K562 (cell line): ENCODE measurements around the gene B4GALT5. TPM values are rescaled to one million over a fixed set of nuclear protein-coding genes. Genes with fewer than 3 reads are reported as not detected.
A peak's percentile ranks its signal among the peaks of the same experiment; 100 is the strongest.

ENCODE experiments used
- ATAC-seq: fragments of 200-7000 bp; cut with Tn5 transposase; 3 replicates; pipeline ENCODE4 v1.9.1; 2020; ENCODE audit warnings: moderate library complexity
- BruUV-seq: library from RNA; stranded (reverse); fragments of 400-500 nt; replicated peaks from 2 replicates; lab custom pipeline; 2021; lab: Mats Ljungman, UMichigan
- CTCF ChIA-PET: fragments of 300-600 bp; formaldehyde crosslinking; extraction: SDS; loops from one replicate; lab custom pipeline; 2021; ENCODE audit warnings: low intra/inter-chr PET ratio; lab: Yijun Ruan, JAX
- POLR2A ChIA-PET: fragments of 300-600, 350-650 bp; sonication (Branson Sonifier 250); formaldehyde crosslinking; extraction: SDS; loops from one replicate; lab custom pipeline; 2021; ENCODE audit warnings: antibody characterized with exemption, inconsistent platforms; lab: Yijun Ruan, JAX
- DNase-seq, 4 experiments: peaks; one replicate each; pipeline versions ENCODE4 v3.0.0 to v3.0.0-alpha.2; 2011 to 2018; ENCODE audit warnings: low spot score in 3 of 4, mixed read lengths in 3 of 4; ENCODE audit errors: extremely low read depth in 1 of 4
- FAIRE-seq: peaks from 2 replicates; lab custom pipeline; 2011; peaks lifted over from hg19 to GRCh38; lab: Jason Lieb, UNC
- H2AFZ ChIP-seq: 2 replicates; pipeline ENCODE4 v1.6.0; 2011; ENCODE audit warnings: low read depth, low read length, control low read depth, inconsistent platforms
- H3K27ac ChIP-seq: fragments of 200-600 bp; 3 replicates; pipeline ENCODE4 v1.8.0; 2011; ENCODE audit warnings: low read depth, mild to moderate bottlenecking, control low read depth, inconsistent platforms, low read length, moderate library complexity, mixed read lengths; ENCODE audit errors: extremely low read depth
- H3K27me3 ChIP-seq, 2 experiments: fragments of 300-600 bp in 1 of 2; 2 replicates in 1 of 2; 3 replicates in 1 of 2; pipeline versions ENCODE4 v1.6.0 to v1.8.0; 2011; ENCODE audit warnings: inconsistent platforms in 2 of 2, low read length in 2 of 2, mild to moderate bottlenecking in 1 of 2, mixed read lengths in 1 of 2, moderate library complexity in 1 of 2; ENCODE audit not compliant: control insufficient read depth in 2 of 2, insufficient read depth in 2 of 2
- H3K36me3 ChIP-seq: fragments of 300-600 bp; 3 replicates; pipeline ENCODE4 v1.8.0; 2011; ENCODE audit warnings: mild to moderate bottlenecking, low read length, inconsistent platforms; ENCODE audit not compliant: control insufficient read depth, insufficient read depth
- H3K4me1 ChIP-seq, 2 experiments: fragments of 200-600 bp in 1 of 2; replicated peaks in 1 of 2; 2 replicates in 1 of 2; 3 replicates in 1 of 2; pipeline versions ENCODE4 v1.5.1 to v1.8.0; 2011; ENCODE audit warnings: inconsistent platforms in 2 of 2, low read length in 2 of 2, mild to moderate bottlenecking in 1 of 2, mixed read lengths in 1 of 2, moderate library complexity in 1 of 2; ENCODE audit not compliant: control insufficient read depth in 2 of 2, insufficient read depth in 2 of 2
- H3K4me2 ChIP-seq: 2 replicates; pipeline ENCODE4 v1.6.1; 2011; ENCODE audit warnings: low read length, control low read depth, inconsistent platforms, mixed read lengths; ENCODE audit not compliant: insufficient read depth
- H3K4me3 ChIP-seq: fragments of 200-600 bp; sonication (generic), shearing (Covaris generic); 2 replicates; pipeline ENCODE4 v1.5.1; 2016; ENCODE audit warnings: control low read depth, inconsistent platforms
- H3K79me2 ChIP-seq: fragments of 200-600 bp; 3 replicates; pipeline ENCODE4 v1.8.0; 2011; ENCODE audit warnings: low read length, inconsistent platforms; ENCODE audit not compliant: control insufficient read depth, insufficient read depth
- H3K9ac ChIP-seq, 2 experiments: 2 replicates each; pipeline versions ENCODE4 v1.6.0 to v1.6.1; 2011; ENCODE audit warnings: low read depth in 2 of 2, low read length in 2 of 2, control low read depth in 1 of 2, inconsistent platforms in 1 of 2, mild to moderate bottlenecking in 1 of 2, mixed read lengths in 1 of 2; ENCODE audit not compliant: insufficient read depth in 1 of 2
- H3K9me1 ChIP-seq: one replicate; pipeline ENCODE4 v1.6.0; 2011; ENCODE audit warnings: inconsistent platforms, mild to moderate bottlenecking, low read length, moderate library complexity; ENCODE audit not compliant: control insufficient read depth, insufficient read depth
- H3K9me3 ChIP-seq: replicated peaks from 2 replicates; pipeline ENCODE4 v1.5.1; 2011; ENCODE audit warnings: low read depth, low read length, inconsistent platforms; ENCODE audit not compliant: control insufficient read depth, insufficient read depth
- H4K20me1 ChIP-seq: replicated peaks from 2 replicates; pipeline ENCODE4 v1.6.1; 2011; ENCODE audit warnings: low read length, inconsistent platforms, mixed read lengths; ENCODE audit not compliant: control insufficient read depth, insufficient read depth
- LARP7 ChIP-seq: fragments of 450-650 bp; IDR thresholded peaks from 2 replicates; pipeline ENCODE4 v1.6.1; 2016
- TRIM24 ChIP-seq, 2 experiments: fragments of 450-650 bp; IDR thresholded peaks; 2 replicates each; pipeline ENCODE4 v1.6.1; 2016
- ZFX ChIP-seq: sonication (generic); formaldehyde crosslinking; IDR thresholded peaks from 2 replicates; pipeline ENCODE4 v1.8.0; 2022; ENCODE audit warnings: mild to moderate bottlenecking, missing genetic modification reagents, moderate library complexity
- WGBS: fragments of 100-300 bp; shearing (Covaris generic); methylation state at CpG from one replicate; pipeline ENCODE4 v1.1.6; 2016; ENCODE audit warnings: low coverage, mixed read lengths; ENCODE audit not compliant: insufficient coverage; ENCODE audit errors: missing lambda C conversion rate; 5-methylcytosine and 5-hydroxymethylcytosine counted together
- in situ Hi-C: fragments of 300-500 bp; cut with MboI; formaldehyde crosslinking; loops from 4 replicates; pipeline ENCODE4 v1.15.0; 2018; ENCODE audit warnings: inconsistent platforms, mixed read lengths
- intact Hi-C: fragments of 100-400 bp; cut with micrococcal nuclease; formaldehyde crosslinking; loops from 2 replicates; pipeline ENCODE4 v1.14.2; 2022
- polyA plus RNA-seq, 8 experiments: library from polyadenylated mRNA; depleted of rRNA in 4 of 8; stranded (reverse) in 5 of 8; unstranded in 3 of 8; fragments of >200 nt; fragmentation: Nextera tagmentation in 2 of 8; fragmentation: Illumina TruSeq in 1 of 8; extraction: Ambion mirVana in 2 of 8; extraction: Trizol in 1 of 8; gene quantifications; 2 replicates each; pipeline versions ENCODE4 v1.2.1 to v1.2.3, GENCODE V29; 2011 to 2014; ENCODE audit warnings: inconsistent platforms in 1 of 8, missing spikeins in 1 of 8
- total RNA-seq, 7 experiments: library from RNA; depleted of rRNA in 6 of 7; stranded (reverse); fragments of >200 nt in 6 of 7; fragmentation: Illumina TruSeq in 2 of 7; extraction: Trizol in 2 of 7; gene quantifications; 2 replicates each; pipeline versions ENCODE4 v1.2.1 to v1.2.3, GENCODE V29; 2011 to 2021; ENCODE audit warnings: low replicate concordance in 1 of 7

B4GALT5 gene
- total and polyA plus RNA-seq, 9 of the 15 experiments (the other 6 are each of a cell fraction or from before 2014, with no cell fraction given): 8.5 to 32.6 (median 23.4) TPM

- no peak for DNase-seq
- intact Hi-C loops (no loop called here), in situ Hi-C loops (no loop called here)
- no peak overlapping the region for H3K27ac ChIP-seq
- WGBS: 96% methylated on average over 5 of the region's 5 CpGs
- H3K4me3 ChIP-seq: no peak overlapping the region
- peaks cover 4 to 5% of the 10 kb centered on the region in 2 experiments; a peak in 3 of 5 replicates for H3K4me1 ChIP-seq
- H3K4me2 ChIP-seq: no peak overlapping the region
- no peak overlapping the region for H2AFZ ChIP-seq
- H3K9me1 ChIP-seq: no peaks in the 10 kb centered on the region
- no peaks in the 10 kb centered on the region for H3K9me3 ChIP-seq
- TF ChIP-seq TRIM24 (IDR thresholded peaks at IDR 0.05) (no peak), ZFX (peak; percentile 22; the same call in 1 of the 2 replicates)
- peaks cover 15% of the 10 kb centered on the region; the same call in 2 of the 3 replicates for H3K36me3 ChIP-seq
- BruUV-seq: no TSS peak
- no peaks in the 10 kb centered on the region for H3K27me3 ChIP-seq
- CTCF ChIA-PET: no interaction called here
- ATAC-seq: no peak
- POLR2A ChIA-PET: interaction anchor here (1.2 kb wide), 1 partner anchor 13 kb away, joined by 3 read pairs; no protein-coding TSS in a partner anchor
- H3K9ac ChIP-seq: no peak overlapping the region
- H3K79me2 ChIP-seq: peaks cover 83% of the 10 kb centered on the region
- no peak for FAIRE-seq
- peaks cover 7% of the 10 kb centered on the region; the same call in 1 of the 2 replicates for H4K20me1 ChIP-seq
Measured at GRCh38 chr20:49660912-49661311, 52.8 kb downstream of the B4GALT5 start.

- intact Hi-C loops (no loop called here), in situ Hi-C loops (no loop called here)
- Histone ChIP-seq H3K4me1 (peaks cover 4 to 5% of the 10 kb centered on the region in 2 experiments; a peak in 3 of 5 replicates), H3K4me3 (no peak overlapping the region), H3K79me2 (peaks cover 67% of the 10 kb centered on the region), H3K9ac (no peak overlapping the region), H3K9me3 (no peaks in the 10 kb centered on the region), H2AFZ (no peak overlapping the region), H3K36me3 (peaks cover 31% of the 10 kb centered on the region), H3K4me2 (no peak overlapping the region), H3K27me3 (no peaks in the 10 kb centered on the region), H4K20me1 (peaks cover 7% of the 10 kb centered on the region; the same call in 1 of the 2 replicates), H3K27ac (no peak overlapping the region), H3K9me1 (no peaks in the 10 kb centered on the region)
- no peak for TF ChIP-seq LARP7
- DNase-seq (no peak), FAIRE-seq (no peak), ATAC-seq (no peak)
- WGBS: 62% methylated on average over 3 of the region's 3 CpGs
- BruUV-seq: no TSS peak
- CTCF ChIA-PET: no interaction called here
- POLR2A ChIA-PET: interaction anchor here (0.6 to 2.1 kb wide), 2 partner anchors 16 to 224 kb away, joined by 3 to 9 read pairs; no protein-coding TSS in a partner anchor
Measured at GRCh38 chr20:49659056-49659455, 54.6 kb downstream of the B4GALT5 start.
